Activated T-cell treated with anti-CD3 and anti-CD28 coated beads for 24 hours (primary cell): ENCODE data around the gene NECTIN4.

Source experiments
- DNase-seq: peaks from one replicate; pipeline ENCODE4 v3.0.0-alpha.2; 2020; ENCODE audit warnings: low read depth

Gene NECTIN4

GRCh38 chr1:161111527-161111926, 22.2 kb upstream of the NECTIN4 start:
- no peak for DNase-seq

- no peak for DNase-seq
These were observed 21.8 kb upstream of the NECTIN4 start for GRCh38 chr1:161111117-161111516.

- no peak for DNase-seq
These were observed 17.1 kb upstream of the NECTIN4 start for GRCh38 chr1:161106431-161106830.

- no peak for DNase-seq
These were observed 11.2 kb upstream of the NECTIN4 start for GRCh38 chr1:161100556-161100955.

GRCh38 chr1:161099090-161099802, 9.9 kb upstream of the NECTIN4 start:
- no peak for DNase-seq

- DNase-seq: peak; percentile 63
These were observed 9.1 kb upstream of the NECTIN4 start, which contains the start of gene KLHDC9 for GRCh38 chr1:161098210-161099068. KLHDC9 (plus strand) TSS chr1:161098361; CDS start chr1:161098536, 175 bp downstream.

- no peak for DNase-seq
These were observed 7.2 kb upstream of the NECTIN4 start for GRCh38 chr1:161096530-161096929.

GRCh38 chr1:161096015-161096414, 6.7 kb upstream of the NECTIN4 start:
- no peak for DNase-seq

- no peak for DNase-seq
These were observed 5.9 kb upstream of the NECTIN4 start for GRCh38 chr1:161095230-161095629.

GRCh38 chr1:161094481-161094880, 5.1 kb upstream of the NECTIN4 start:
- DNase-seq: no peak

GRCh38 chr1:161092621-161093028, 3.3 kb upstream of the NECTIN4 start:
- DNase-seq: peak; percentile 43

- no peak for DNase-seq
These were observed 2.6 kb upstream of the NECTIN4 start for GRCh38 chr1:161091796-161092507.

GRCh38 chr1:161091093-161091492, 1.7 kb upstream of the NECTIN4 start:
- no peak for DNase-seq

GRCh38 chr1:161090617-161091016, 1.3 kb upstream of the NECTIN4 start:
- no peak for DNase-seq

- no peak for DNase-seq
These were observed 580 bp upstream of the NECTIN4 start for GRCh38 chr1:161089938-161090337.

GRCh38 chr1:161088587-161089110, 709 bp downstream of the NECTIN4 start:
- DNase-seq: no peak

GRCh38 chr1:161086457-161086856, 2.9 kb downstream of the NECTIN4 start:
- no peak for DNase-seq

- no peak for DNase-seq
These were observed 4.2 kb downstream of the NECTIN4 start for GRCh38 chr1:161085165-161085564.

- no peak for DNase-seq
These were observed 4.8 kb downstream of the NECTIN4 start for GRCh38 chr1:161084597-161084988.

- no peak for DNase-seq
These were observed 5.4 kb downstream of the NECTIN4 start for GRCh38 chr1:161083748-161084596.

GRCh38 chr1:161082996-161083747, 6.2 kb downstream of the NECTIN4 start:
- DNase-seq: no peak
